NK-92 (cell line): Measurements from ENCODE around the gene IL22RA2.
"Not testable (repeated sequence)": the region's sequence is repeated elsewhere in the genome, so short reads cannot be mapped to it uniquely, and the experiment has no call there.

Source experiments
- DNase-seq: peaks from one replicate; lab custom pipeline; 2025; ENCODE audit not compliant: unreplicated experiment; lab: John Stamatoyannopoulos, UW

IL22RA2 gene

DNA sequence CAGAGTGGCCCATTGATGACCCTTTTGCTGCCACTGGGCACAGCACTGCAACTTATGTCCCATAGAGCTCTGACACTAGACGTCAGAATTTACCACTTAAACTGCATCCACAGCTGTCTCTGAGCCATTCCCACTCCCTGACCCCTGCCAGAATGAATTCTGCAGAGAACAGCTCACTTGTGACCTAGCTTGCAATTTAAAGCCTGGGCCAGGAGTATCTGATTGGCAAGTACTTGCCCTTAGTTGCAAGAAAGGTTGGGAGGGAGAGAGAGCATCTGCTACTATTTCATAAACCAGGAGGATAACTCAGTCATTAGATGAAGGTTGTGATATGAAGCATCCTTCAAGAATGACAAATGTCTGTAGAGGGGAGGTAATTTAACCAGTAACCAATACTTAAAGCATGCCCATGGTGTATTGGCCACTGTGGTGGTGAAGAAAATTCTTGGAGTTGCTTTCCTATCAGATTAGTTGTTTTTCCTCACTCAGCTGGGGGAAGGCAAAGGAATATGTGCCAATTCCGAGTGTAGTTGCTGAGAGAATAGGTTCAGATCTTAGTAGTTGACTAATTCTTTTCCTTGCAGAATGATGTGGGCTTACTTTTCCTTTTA is 46.5 kb downstream of the IL22RA2 start:
- DNase-seq, result no peak

DNA sequence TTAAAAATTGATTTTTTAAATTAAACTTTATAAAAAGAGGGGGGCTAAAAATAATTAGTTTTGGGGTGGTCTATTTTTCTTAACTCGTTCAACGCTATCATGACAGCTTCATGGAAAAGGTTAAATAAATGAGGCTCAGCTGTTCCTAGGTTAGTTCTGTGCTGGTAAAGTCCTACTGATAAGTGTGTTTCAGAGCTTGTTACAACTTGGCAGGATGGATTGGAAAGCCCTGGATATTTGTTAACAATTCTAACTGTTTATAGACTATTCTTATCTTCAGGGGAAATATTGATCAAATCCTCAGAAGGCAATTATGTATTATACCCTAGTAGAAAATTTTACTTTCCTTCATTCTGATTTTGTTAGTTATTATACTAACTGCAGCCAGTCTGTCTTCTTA is 50.4 kb downstream of the IL22RA2 start:
- no peak for DNase-seq

- no peak for DNase-seq
These were observed 50.8 kb downstream of the IL22RA2 start for GRCh38 chr6:137122612-137123011.

- no peak for DNase-seq
These were observed 51.9 kb downstream of the IL22RA2 start for GRCh38 chr6:137121401-137121997.

DNA sequence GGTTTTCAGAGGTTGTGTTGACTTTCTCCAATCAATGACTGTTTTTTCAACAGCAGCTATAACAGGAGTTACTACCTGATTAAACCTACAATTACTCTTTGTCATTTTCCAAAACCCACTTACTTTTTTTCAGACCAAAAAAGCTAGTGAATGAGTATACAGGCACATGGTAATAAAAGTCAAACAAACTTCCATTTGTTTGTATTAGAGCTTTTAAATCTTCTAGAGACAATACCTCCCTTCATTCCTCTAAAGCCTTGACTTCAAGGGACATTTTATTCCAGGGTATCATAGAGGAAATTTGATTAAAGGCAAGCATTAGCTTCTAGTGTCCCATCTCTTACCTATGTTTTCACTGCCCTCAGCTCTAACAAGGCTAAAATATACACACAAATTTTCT is 52.7 kb downstream of the IL22RA2 start:
- DNase-seq, result no peak

GRCh38 chr6:137119196-137120104 is 54.0 kb downstream of the IL22RA2 start:
- DNase-seq, result no peak

- DNase-seq, result no peak
These were observed 55.9 kb downstream of the IL22RA2 start for GRCh38 chr6:137117581-137117980.

DNA sequence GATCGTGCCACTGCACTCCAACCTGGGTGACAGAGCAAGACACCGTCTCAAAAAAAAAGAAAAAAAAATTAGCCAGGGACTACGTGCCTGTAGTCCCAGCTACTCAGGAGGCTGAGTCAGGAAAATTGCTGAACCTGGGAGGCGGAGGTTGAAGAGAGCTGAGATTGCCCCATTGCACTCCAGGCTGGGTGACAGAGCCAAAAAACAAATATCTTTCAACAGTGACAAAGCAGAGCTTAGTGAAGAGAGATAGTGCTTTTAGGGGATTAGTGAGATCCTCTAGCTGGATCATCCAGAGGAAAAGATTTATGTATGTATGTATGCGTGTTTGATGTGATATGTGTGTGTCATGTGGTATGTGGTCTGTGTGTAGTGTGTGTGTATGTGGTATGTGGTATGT is 56.6 kb downstream of the IL22RA2 start:
- no peak for DNase-seq

DNA sequence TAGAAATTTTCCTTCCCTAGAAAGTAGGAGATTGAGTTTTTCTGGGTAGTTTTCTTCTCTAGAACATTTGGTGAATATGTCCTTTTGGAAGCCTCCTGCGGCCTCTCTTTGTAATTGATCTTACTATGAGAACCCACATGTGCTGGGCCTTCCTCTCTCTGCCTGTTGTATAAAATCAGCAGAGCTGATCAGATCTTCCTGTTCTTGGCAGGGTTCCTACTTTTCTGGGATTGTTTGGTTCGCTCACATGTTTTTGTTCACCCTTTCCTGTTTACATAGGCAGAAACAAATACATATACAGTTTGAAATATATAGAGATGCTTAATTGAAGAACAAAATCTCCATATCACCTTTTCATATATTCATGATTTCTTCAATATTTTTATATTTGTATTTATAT is 57.8 kb downstream of the IL22RA2 start:
- DNase-seq, result no peak

DNA sequence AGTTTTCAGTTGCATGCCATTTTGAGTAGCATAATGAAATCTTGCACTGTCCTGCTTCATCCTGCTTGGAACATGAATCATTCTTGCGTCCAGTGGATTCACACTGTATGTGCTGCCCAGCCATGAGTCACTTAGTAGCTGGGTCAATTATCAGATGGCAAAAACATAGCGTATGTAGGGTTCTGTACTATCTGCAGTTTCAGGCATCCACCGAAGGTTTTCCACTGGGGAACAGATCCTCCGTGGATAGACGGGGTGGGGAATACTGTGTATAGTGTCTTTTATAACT is 61.4 kb downstream of the IL22RA2 start:
- DNase-seq, result no peak

DNA sequence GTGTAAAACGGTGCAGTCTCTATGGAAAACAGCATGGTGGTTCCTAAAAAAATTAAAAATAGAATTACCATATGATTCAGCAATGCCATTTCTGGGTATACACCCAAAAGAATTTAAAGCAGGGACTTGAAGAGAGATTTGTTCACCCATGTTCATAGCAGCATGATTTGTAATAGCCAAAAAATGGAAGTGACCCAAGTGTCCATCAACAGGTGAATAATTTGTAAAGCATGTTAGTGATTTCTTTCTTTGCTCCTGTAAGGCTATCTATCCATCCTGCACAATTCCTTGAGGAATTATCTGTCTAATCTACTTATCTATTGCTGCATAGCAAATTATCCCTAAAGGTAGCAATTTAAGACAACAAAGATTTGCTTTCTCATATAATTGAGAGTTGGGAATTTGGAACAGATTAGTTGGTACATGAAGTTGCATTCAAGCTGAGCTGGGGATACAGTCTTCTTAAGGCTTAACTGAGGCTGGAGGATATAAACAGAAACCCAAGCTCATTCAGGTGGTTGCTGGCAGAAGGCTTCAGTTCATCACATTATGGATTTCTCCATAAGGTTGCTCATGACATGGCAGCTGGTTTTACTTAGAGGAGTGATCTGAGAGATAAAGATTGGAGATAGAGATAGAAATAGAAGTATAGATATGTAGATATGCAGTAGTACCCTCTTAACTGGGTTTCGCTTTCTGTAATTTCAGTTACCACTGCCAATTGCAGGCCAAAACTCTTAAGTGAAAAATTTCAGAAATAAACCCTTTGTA is 62.0 kb downstream of the IL22RA2 start:
- no peak for DNase-seq

GRCh38 chr6:137107767-137108105 is 65.7 kb downstream of the IL22RA2 start:
- no peak for DNase-seq

DNA sequence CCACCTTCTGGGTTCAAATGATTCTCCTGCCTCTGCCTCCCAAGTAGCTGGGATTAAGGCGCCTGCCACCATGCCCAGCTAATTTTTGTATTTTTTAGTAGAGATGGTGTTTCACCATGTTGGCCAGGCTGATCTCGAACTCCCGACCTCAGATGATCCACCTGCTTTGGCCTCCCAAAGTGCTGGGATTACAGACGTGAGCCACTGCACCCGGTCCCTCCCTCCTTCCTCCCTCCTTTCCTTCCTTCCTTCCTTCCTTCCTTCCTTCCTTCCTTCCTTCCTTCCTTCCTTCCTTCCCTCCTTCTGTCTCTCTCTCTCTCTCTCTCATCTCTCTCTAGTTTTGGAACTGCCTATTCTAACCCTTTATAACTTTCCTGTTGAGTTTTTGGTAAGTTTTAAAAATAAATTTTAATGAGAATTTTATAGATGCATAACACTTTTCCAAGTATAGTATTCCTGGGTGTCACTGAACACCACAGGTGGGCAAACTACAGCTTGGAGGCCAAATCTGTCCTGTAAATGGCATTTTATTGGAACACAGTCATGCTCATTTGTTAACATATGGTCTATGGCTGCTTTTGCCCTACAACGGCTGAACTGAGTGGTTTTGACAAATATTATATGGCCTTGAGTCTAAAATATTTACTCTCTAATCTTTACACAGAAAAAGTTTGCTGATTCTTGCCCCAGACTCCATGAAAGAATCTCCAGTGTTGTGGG is 66.2 kb downstream of the IL22RA2 start:
- not testable (repeated sequence) for DNase-seq

- DNase-seq, result no peak
These were observed 67.3 kb downstream of the IL22RA2 start for GRCh38 chr6:137106183-137106582.

DNA sequence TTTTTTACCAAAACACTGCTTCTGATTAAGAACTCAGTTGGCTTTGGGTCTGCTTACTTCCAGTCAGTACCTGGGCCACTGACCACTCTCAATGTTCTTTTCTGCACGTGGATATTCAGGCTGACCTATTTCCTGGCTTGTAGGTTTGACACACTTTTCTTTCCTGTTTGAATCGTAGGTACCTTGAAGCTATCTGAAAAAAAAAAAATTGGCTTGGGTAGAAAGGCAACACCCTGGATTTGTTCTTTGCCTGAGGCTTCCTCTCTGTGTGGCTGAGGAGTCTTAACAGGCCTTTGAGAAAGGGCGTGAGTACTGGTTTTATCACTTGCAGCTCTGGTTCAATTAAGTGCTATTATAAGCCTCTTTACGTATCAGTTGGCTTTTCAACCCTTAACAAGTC is 68.1 kb downstream of the IL22RA2 start:
- no peak for DNase-seq

GRCh38 chr6:137104926-137105325 is 68.5 kb downstream of the IL22RA2 start:
- DNase-seq, result no peak

- DNase-seq, result no peak
These were observed 70.5 kb downstream of the IL22RA2 start for GRCh38 chr6:137102851-137103492.

DNA sequence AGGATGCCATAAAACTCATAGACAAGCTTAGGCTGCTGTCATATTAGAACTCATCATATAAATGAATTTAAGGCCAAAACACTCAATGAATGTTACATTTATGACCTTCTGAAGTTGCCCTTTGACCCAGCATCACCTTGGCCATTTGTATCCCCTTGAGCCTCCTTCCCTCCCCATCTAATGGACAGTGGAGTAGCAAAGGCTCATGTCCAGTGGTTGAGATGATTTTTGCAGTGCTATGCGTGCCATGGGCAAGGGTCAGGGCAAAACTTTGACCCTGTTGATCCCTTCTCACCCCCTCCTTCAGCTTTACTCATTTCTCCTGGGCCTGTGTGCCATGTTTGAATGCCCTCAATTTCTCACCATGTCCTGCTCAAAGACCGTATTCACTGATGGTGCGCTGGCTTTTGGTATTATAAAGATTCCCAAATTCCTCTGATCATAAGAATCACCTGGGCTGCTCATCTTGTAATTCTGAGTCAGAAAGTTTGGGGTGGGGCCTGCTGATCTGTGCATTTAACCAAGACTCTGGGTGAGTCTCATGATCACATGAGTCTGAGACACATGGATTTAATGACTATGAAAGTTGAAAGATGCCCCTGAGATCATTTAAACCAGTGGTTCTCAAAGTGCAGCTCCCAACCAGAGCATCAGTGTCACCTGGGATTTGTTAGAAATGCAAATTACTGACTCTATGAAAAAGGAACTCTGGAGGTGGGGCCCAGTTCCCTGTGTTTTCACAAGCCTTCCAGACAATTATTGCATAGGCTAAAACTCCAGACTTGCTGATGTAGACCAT is 71.2 kb downstream of the IL22RA2 start:
- no peak for DNase-seq

DNA sequence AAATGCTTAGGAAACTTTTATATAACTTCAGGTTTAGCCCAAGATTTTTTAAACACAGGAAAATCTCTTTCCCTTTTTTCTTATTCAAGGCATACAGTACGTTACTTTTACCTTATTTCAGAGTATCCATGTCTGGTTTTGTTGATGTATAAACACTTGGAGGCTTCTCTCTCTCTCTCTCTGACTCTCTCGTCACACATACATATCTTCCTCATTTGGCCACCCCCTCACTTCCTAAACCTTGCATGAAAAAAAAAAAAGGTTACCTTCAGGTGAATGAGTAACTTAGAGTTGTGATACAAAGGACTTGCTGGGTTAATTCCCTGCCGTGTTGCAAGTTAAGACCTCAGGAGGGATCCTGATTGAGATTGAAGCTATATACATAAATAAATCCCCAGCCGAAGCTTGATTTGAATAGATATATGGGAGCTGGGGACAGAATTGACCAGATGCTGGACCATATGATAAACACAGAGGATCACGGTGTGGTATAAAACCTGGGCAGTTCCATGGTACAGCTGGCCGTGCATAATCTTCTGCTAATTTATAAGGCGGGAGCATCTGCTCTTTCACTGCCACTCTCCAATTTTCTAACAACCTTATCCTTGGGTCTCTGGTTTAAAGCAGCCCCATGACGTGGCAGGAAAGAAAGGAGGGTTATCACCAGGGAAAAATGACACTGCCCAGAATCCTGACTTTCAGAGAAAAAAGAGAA is 73.6 kb downstream of the IL22RA2 start:
- no peak for DNase-seq
